ENCODE measurements around the gene STRADB. TPM values are rescaled to one million over a fixed set of nuclear protein-coding genes. Genes with fewer than 3 reads are reported as not detected.

STRADB gene
- total RNA-seq, 1 donor from 2014 or later, result 9.6 TPM

DNA sequence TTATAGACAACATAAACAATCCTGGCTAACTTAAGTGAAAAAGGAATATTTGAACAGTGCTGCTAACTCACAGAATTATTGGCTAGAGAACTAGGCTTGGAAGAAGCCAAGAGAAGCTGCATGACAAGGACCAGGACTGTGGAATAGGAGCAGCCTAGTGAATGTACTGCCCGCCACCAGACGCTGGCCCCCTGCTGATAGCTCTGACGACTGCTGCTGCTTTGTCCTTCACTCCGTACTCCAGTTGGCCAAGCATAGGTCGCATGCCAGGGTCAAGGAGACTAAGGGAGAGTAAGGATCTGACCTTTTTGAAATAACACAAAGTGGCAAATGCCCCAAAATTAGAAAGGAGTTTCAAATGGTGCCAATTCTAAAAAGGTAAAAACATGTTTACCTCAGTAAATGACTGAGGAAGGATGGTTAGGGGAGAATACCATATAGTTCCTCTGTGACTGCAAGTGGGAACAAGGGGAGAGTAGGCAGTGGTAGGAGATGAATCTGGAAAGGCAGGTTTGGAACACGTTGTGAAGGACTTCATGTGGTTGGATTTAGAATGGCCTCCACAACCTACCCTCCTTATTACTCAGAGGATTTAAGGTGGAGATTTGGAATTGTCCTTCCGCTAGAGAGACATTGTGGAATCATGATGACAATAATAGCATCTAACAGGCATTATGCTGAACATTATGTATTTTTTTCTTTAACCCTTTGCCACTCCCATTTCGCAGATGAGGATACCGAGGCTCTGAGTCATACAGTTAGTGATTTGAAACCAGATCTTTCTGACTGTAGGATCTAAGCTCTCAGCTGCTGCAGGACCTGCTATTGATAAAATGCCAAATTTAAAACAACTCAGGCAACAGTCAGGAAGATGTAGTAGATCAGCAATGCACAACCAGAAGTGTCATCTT, 19.5 kb downstream of the STRADB start:
- peaks cover 11% of the 10 kb centered on the region for H3K4me1 ChIP-seq
- intact Hi-C loops (cut with DNase I), result no loop called here
- H3K4me3 ChIP-seq, result no peak overlapping the region
- H3K27me3 ChIP-seq, result no peaks in the 10 kb centered on the region
- TF ChIP-seq CTCF (IDR thresholded peaks at IDR 0.05), result no peak
- TF ChIP-seq POLR2AphosphoS5 (IDR thresholded peaks at IDR 0.05; ENCODE audit: insufficient read depth in 1 of 2, low read depth in 1 of 2), result no peak
- TF ChIP-seq POLR2A (IDR thresholded peaks at IDR 0.05), result no peak
- no peak for DNase-seq (ENCODE audit: extremely low spot score in 2 of 2)
- no peak overlapping the region for H3K27ac ChIP-seq
- peaks cover 0 to 40% of the 10 kb centered on the region in 2 donors for H3K36me3 ChIP-seq
- no peaks in the 10 kb centered on the region for H3K9me3 ChIP-seq

DNA sequence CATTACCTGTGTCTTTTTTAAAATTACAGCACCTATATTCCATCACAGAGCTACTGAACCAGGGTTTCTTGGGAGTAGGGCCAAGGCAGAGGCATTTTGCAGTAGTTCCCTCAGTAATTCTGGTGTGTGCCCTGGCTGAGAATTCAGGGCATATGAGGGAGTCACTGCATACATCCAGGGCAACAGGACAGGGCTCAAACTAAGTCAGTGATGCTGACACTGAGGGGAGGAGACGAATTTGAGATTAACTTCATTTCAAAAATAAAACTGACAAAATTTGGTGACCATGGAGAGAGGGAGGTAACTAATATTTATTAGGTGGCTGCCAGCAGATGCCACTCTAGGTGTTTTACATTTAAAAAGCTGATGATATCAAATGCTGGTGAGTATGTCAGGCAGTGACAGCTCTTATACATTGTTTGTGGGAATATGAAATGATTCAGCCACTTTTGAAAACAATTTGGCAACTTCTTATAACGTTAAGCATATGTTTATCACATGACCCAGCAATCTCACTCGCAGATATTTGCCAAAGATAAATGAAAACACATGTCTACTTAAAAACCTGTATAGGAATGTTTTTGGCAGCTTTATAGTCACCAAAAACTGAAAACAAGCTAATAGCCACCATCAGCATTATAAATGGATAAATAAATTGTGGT, 20.3 kb downstream of the STRADB start:
- DNase-seq (ENCODE audit: extremely low spot score in 2 of 2), result no peak
- peaks cover 10% of the 10 kb centered on the region for H3K4me1 ChIP-seq
- no peak overlapping the region for H3K4me3 ChIP-seq
- H3K27ac ChIP-seq, result no peak overlapping the region
- no peak for TF ChIP-seq POLR2AphosphoS5 (IDR thresholded peaks at IDR 0.05; ENCODE audit: insufficient read depth in 1 of 2, low read depth in 1 of 2)
- no peak for TF ChIP-seq POLR2A (IDR thresholded peaks at IDR 0.05)
- no peak for TF ChIP-seq CTCF (IDR thresholded peaks at IDR 0.05)
- intact Hi-C loops (cut with DNase I), result no loop called here
- H3K27me3 ChIP-seq, result no peaks in the 10 kb centered on the region
- H3K9me3 ChIP-seq, result no peaks in the 10 kb centered on the region
- peaks cover 0 to 42% of the 10 kb centered on the region in 2 donors for H3K36me3 ChIP-seq

DNA sequence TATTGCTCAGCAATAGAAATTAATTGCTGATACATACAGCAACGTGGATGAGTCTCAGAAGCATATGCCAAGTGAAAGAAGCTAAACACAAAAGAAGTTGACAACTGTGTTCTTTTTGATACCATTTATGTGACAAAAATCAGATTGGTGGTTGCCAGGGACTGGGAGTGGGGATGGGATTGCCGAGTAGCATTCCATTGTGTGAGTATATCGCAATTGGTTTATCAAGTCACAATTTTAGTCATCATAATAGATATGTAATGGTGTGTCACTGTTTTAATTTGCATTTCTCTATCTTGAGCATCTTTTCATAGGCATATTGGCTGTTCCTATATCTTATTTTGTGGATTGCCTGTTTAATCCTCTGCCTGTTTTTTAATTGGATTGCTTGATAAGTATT, 20.9 kb downstream of the STRADB start:
- Histone ChIP-seq H3K27me3 (no peaks in the 10 kb centered on the region), H3K4me1 (peaks cover 10% of the 10 kb centered on the region), H3K4me3 (no peak overlapping the region), H3K9me3 (no peaks in the 10 kb centered on the region), H3K36me3 (peaks cover 0 to 42% of the 10 kb centered on the region in 2 donors), H3K27ac (no peak overlapping the region)
- intact Hi-C loops (cut with DNase I), result no loop called here
- TF ChIP-seq CTCF (IDR thresholded peaks at IDR 0.05) (no peak), POLR2A (IDR thresholded peaks at IDR 0.05) (no peak), POLR2AphosphoS5 (IDR thresholded peaks at IDR 0.05; ENCODE audit: insufficient read depth in 1 of 2, low read depth in 1 of 2) (no peak)
- DNase-seq (ENCODE audit: extremely low spot score in 2 of 2), result no peak

GRCh38 chr2:201482543-201482942, 31.0 kb downstream of the STRADB start:
- no peak overlapping the region for H3K27ac ChIP-seq
- H3K9me3 ChIP-seq, result no peaks in the 10 kb centered on the region
- H3K4me3 ChIP-seq, result no peak overlapping the region
- peaks cover 0 to 14% of the 10 kb centered on the region in 2 donors for H3K36me3 ChIP-seq
- TF ChIP-seq POLR2A (IDR thresholded peaks at IDR 0.05) (no peak), CTCF (IDR thresholded peaks at IDR 0.05) (no peak), POLR2AphosphoS5 (IDR thresholded peaks at IDR 0.05; ENCODE audit: insufficient read depth in 1 of 2, low read depth in 1 of 2) (no peak)
- intact Hi-C loops (cut with DNase I), result no loop called here
- no peaks in the 10 kb centered on the region for H3K4me1 ChIP-seq
- DNase-seq (ENCODE audit: extremely low spot score in 2 of 2), result no peak
- H3K27me3 ChIP-seq, result no peaks in the 10 kb centered on the region
